HCT116 (cell line): Measurements from ENCODE around the gene FGF22. TPM values are rescaled to one million over a fixed set of nuclear protein-coding genes. Genes with fewer than 3 reads are reported as not detected.

Experiments
- ATAC-seq: fragments of 200-7000 bp; cut with Tn5 transposase; 2 replicates; pipeline ENCODE4 v1.9.1; 2020; ENCODE audit warnings: mild to moderate bottlenecking, moderate library complexity
- BruUV-seq: library from RNA; stranded (reverse); fragments of 400-500 nt; replicated peaks from 2 replicates; lab custom pipeline; 2021; lab: Mats Ljungman, UMichigan
- CTCF ChIA-PET: fragments of 300-600 bp; sonication (Branson Sonifier 250); formaldehyde crosslinking; loops from one replicate; lab custom pipeline; 2021; ENCODE audit warnings: antibody characterized with exemption; lab: Charles Lee
- POLR2A ChIA-PET: fragments of 300-600, 350-600 bp; sonication (Branson Sonifier 250); formaldehyde crosslinking; loops from one replicate; lab custom pipeline; 2021; ENCODE audit warnings: antibody characterized with exemption; lab: Charles Lee
- RAD21 ChIA-PET, 2 experiments: fragments of 300-600 bp; sonication (Branson Sonifier 250); formaldehyde crosslinking; loops; one replicate each; lab custom pipeline; 2023; ENCODE audit warnings: low total read pairs in 2 of 2; ENCODE audit not compliant: uncharacterized antibody in 2 of 2, unreplicated experiment in 2 of 2, low non-redundant PET in 1 of 2; lab: Charles Lee
- DNase-seq: peaks from one replicate; pipeline ENCODE4 v3.0.0-alpha.2; 2010; ENCODE audit warnings: low read depth, low spot score
- H2AFZ ChIP-seq: fragments of 200-600 bp; shearing (Covaris generic), sonication (generic); 2 replicates; pipeline ENCODE4 v1.6.1; 2017; ENCODE audit warnings: low read depth, mixed run types, mixed read lengths, antibody characterized with exemption, low read length; ENCODE audit not compliant: poor library complexity, severe bottlenecking
- H3K27ac ChIP-seq: 2 replicates; pipeline ENCODE4 v1.5.1; 2012; ENCODE audit warnings: low read depth, low read length
- H3K27me3 ChIP-seq: fragments of 200-600 bp; sonication (generic); 2 replicates; pipeline ENCODE4 v1.6.1; 2016; ENCODE audit warnings: mixed run types, low read length, mixed read lengths; ENCODE audit not compliant: insufficient read depth
- H3K36me3 ChIP-seq, 2 experiments: fragments of 200-500 bp in 1 of 2; fragments of 200-600 bp in 1 of 2; sonication (Bioruptor generic) in 1 of 2; sonication (generic) in 1 of 2; 2 replicates each; pipeline versions ENCODE4 v1.5.1 to v1.6.1; 2014 to 2016; ENCODE audit warnings: low read length in 2 of 2, inconsistent platforms in 1 of 2, mixed read lengths in 1 of 2, mixed run types in 1 of 2; ENCODE audit not compliant: insufficient read depth in 2 of 2, control insufficient read depth in 1 of 2
- H3K4me1 ChIP-seq, 2 experiments: fragments of 200-600 bp in 1 of 2; sonication (generic) in 1 of 2; 2 replicates each; pipeline versions ENCODE4 v1.5.1 to v1.6.1; 2012 to 2017; ENCODE audit warnings: low read length in 2 of 2, inconsistent platforms in 1 of 2, mild to moderate bottlenecking in 1 of 2, mixed read lengths in 1 of 2, mixed run types in 1 of 2, moderate library complexity in 1 of 2; ENCODE audit not compliant: insufficient read depth in 2 of 2, control insufficient read depth in 1 of 2
- H3K4me2 ChIP-seq: fragments of 200-600 bp; sonication (generic); 2 replicates; pipeline ENCODE4 v1.6.1; 2017; ENCODE audit warnings: mixed run types, low read length, mixed read lengths
- H3K4me3 ChIP-seq, 2 experiments: fragments of 200-600 bp in 1 of 2; sonication (generic) in 1 of 2; replicated peaks in 1 of 2; 2 replicates each; pipeline ENCODE4 v1.5.1; 2011 to 2016; ENCODE audit warnings: low read length in 2 of 2, control low read depth in 1 of 2, low read depth in 1 of 2, mild to moderate bottlenecking in 1 of 2, mixed read lengths in 1 of 2, mixed run types in 1 of 2
- H3K79me2 ChIP-seq: fragments of 200-600 bp; sonication (generic); 2 replicates; pipeline ENCODE4 v1.6.1; 2017; ENCODE audit warnings: mild to moderate bottlenecking, mixed run types, low read length, moderate library complexity, mixed read lengths; ENCODE audit not compliant: insufficient read depth
- H3K9ac ChIP-seq: fragments of 200-600 bp; sonication (generic); 2 replicates; pipeline ENCODE4 v1.6.1; 2016; ENCODE audit warnings: low read length, mixed read lengths
- H3K9me2 ChIP-seq: fragments of 200-600 bp; sonication (generic), shearing (Covaris generic); 2 replicates; pipeline ENCODE4 v1.6.1; 2017; ENCODE audit warnings: mixed run types, mild to moderate bottlenecking, moderate library complexity; ENCODE audit not compliant: insufficient read depth
- H3K9me3 ChIP-seq, 2 experiments: fragments of 200-500 bp in 1 of 2; fragments of 200-600 bp in 1 of 2; sonication (Bioruptor generic) in 1 of 2; sonication (generic) in 1 of 2; 2 replicates each; pipeline ENCODE4 v1.6.1; 2014 to 2017; ENCODE audit warnings: low read length in 2 of 2, mixed read lengths in 2 of 2, inconsistent platforms in 1 of 2, low read depth in 1 of 2, mild to moderate bottlenecking in 1 of 2, mixed run types in 1 of 2, moderate library complexity in 1 of 2; ENCODE audit not compliant: control insufficient read depth in 1 of 2, insufficient read depth in 1 of 2
- H4K20me1 ChIP-seq: fragments of 200-600 bp; sonication (generic), shearing (Covaris generic); 2 replicates; pipeline ENCODE4 v1.6.1; 2017; ENCODE audit warnings: mixed run types, mild to moderate bottlenecking, moderate library complexity; ENCODE audit not compliant: insufficient read depth
- CBX3 ChIP-seq: IDR thresholded peaks from 2 replicates; pipeline ENCODE4 v1.6.1; 2012; ENCODE audit warnings: low read depth
- CEBPB ChIP-seq: IDR thresholded peaks from 2 replicates; pipeline ENCODE4 v1.6.1; 2012; ENCODE audit warnings: low read depth
- CTCF ChIP-seq, 3 experiments: fragments of 200-600 bp in 1 of 3; sonication (generic) in 1 of 3; IDR thresholded peaks in 2 of 3; conservative IDR thresholded peaks in 1 of 3; 2 replicates each; pipeline ENCODE4 v1.5.1; 2012 to 2017; ENCODE audit warnings: low read depth in 2 of 3, low read length in 2 of 3, antibody characterized with exemption in 1 of 3, borderline replicate concordance in 1 of 3, control low read depth in 1 of 3, mild to moderate bottlenecking in 1 of 3, mixed read lengths in 1 of 3, mixed run types in 1 of 3, moderate library complexity in 1 of 3; ENCODE audit not compliant: insufficient read depth in 1 of 3
- EGR1 ChIP-seq: IDR thresholded peaks from 2 replicates; pipeline ENCODE4 v1.6.1; 2012; ENCODE audit warnings: low read depth
- EZH2 ChIP-seq: fragments of 200-600 bp; sonication (generic); IDR thresholded peaks from 2 replicates; pipeline ENCODE4 v1.6.1; 2017; ENCODE audit warnings: antibody characterized with exemption, mixed run types
- EZH2phosphoT487 ChIP-seq: fragments of 200-600 bp; IDR thresholded peaks from 2 replicates; pipeline ENCODE4 v1.6.1; 2018; ENCODE audit warnings: antibody characterized with exemption, borderline replicate concordance
- FOSL1 ChIP-seq: IDR thresholded peaks from 2 replicates; pipeline ENCODE4 v1.6.1; 2012; ENCODE audit warnings: low read depth
- MAX ChIP-seq: IDR thresholded peaks from 2 replicates; pipeline ENCODE4 v1.6.1; 2012
- POLR2A ChIP-seq: IDR thresholded peaks from 2 replicates; pipeline ENCODE4 v1.7.0; 2011; ENCODE audit warnings: borderline replicate concordance; ENCODE audit not compliant: insufficient read depth, insufficient read length; ENCODE audit errors: extremely low read depth
- RAD21 ChIP-seq: IDR thresholded peaks from 2 replicates; pipeline ENCODE4 v1.6.1; 2012; ENCODE audit warnings: low read depth, mild to moderate bottlenecking
- SP1 ChIP-seq: IDR thresholded peaks from 2 replicates; pipeline ENCODE4 v1.6.1; 2012; ENCODE audit warnings: low read depth
- SRF ChIP-seq: IDR thresholded peaks from 2 replicates; pipeline ENCODE4 v1.6.1; 2012; ENCODE audit warnings: low read depth
- ZFX ChIP-seq: fragments of 450-650 bp; IDR thresholded peaks from 2 replicates; pipeline ENCODE4 v1.6.1; 2017
- ZNF274 ChIP-seq: fragments of 200-500 bp; sonication (Bioruptor generic); IDR thresholded peaks from 2 replicates; pipeline ENCODE4 v1.6.1; 2014; ENCODE audit warnings: mild to moderate bottlenecking, low read depth, low read length, inconsistent platforms
- intact Hi-C: fragments of 100-400 bp; cut with micrococcal nuclease; formaldehyde crosslinking; loops from 2 replicates; pipeline ENCODE4 v1.10.0; 2022
- total RNA-seq: library from RNA; stranded (reverse); gene quantifications from one replicate; pipeline ENCODE4 v1.2.1, GENCODE V29; 2021; ENCODE audit not compliant: unreplicated experiment

The FGF22 gene
- total RNA-seq, 1 experiment from 2014 or later: 1.5 TPM

DNA sequence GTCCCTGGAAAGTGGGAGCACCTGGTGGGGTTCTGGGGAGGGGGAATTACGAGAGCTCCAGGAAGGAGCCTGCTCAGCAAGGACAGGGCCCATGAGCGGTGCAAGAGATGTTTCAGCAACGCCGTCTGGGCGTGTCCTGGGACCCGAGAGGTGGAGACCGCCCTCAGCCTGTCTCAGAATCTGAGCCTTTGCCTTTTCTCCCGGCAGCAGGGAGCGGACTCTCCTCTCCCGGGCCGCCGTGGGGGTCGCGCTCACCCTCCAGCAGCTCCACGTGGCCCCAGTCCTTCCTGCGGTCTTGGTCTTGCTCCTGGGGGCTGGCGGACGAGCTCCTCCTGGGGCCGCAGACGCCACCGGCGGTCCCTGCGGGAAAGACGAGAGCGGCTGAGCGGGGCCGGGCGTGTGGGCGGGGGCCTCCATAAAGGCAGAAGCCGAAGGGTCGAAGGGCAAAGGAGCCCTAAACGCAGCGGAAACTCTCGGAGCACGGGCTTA lies 7.1 kb upstream of the FGF22 start:
- peaks cover 8 to 16% of the 10 kb centered on the region in 2 experiments; a peak in 2 of 4 replicates for H3K4me1 ChIP-seq
- peak overlapping the region; percentile 85 to 97 for H3K4me3 ChIP-seq
- H4K20me1 ChIP-seq: no peaks in the 10 kb centered on the region
- H3K9ac ChIP-seq: peak overlapping the region; percentile 91
- no peak for DNase-seq
- CTCF ChIA-PET: no interaction called here
- no peaks in the 10 kb centered on the region for H3K9me3 ChIP-seq
- POLR2A ChIA-PET: no interaction called here
- H3K36me3 ChIP-seq: peaks cover 11 to 33% of the 10 kb centered on the region in 2 experiments
- TF ChIP-seq EGR1: peak; percentile 41; the same call in 1 of the 2 replicates
- no peak for TF ChIP-seq FOSL1
- TF ChIP-seq ZNF274: no peak
- TF ChIP-seq SP1: no peak
- TF ChIP-seq CTCF (IDR thresholded peaks at IDR 0.05 in 2 of 3, conservative IDR thresholded peaks at IDR 0.05 in 1 of 3; ENCODE audit: borderline replicate concordance in 1 of 3, insufficient read depth in 1 of 3, low read depth in 2 of 3, low read length in 2 of 3): no peak
- no peak for TF ChIP-seq EZH2
- no peak for TF ChIP-seq CBX3
- TF ChIP-seq RAD21: no peak
- TF ChIP-seq EZH2phosphoT487: no peak
- TF ChIP-seq SRF: no peak
- TF ChIP-seq ZFX: no peak
- TF ChIP-seq POLR2A: peak; percentile 46
- peak; percentile 17; the same call in 1 of the 2 replicates for TF ChIP-seq MAX
- TF ChIP-seq CEBPB: no peak
- TF ChIP-seq, all 23 proteins: peak for 3
- intact Hi-C loops: loop anchor here (1.0 kb wide), 1 partner anchor 44 kb away; no protein-coding TSS in a partner anchor
- RAD21 ChIA-PET: interaction anchor here in 1 of 2 experiments (1.2 kb wide), 1 partner anchor 101 kb away, joined by 4 read pairs; the partner anchor contains the start of gene CDC34
- peak overlapping the region; percentile 85 for H3K4me2 ChIP-seq
- H3K9me2 ChIP-seq: no peaks in the 10 kb centered on the region
- peaks cover 53% of the 10 kb centered on the region for H3K79me2 ChIP-seq
- ATAC-seq: peak; percentile 68
- no peaks in the 10 kb centered on the region for H3K27me3 ChIP-seq
- peak overlapping the region; percentile 83 for H3K27ac ChIP-seq
- no TSS peak for BruUV-seq
- no peak overlapping the region for H2AFZ ChIP-seq
